ENCODE data around the gene LDHAL6B. TPM values are rescaled to one million over a fixed set of nuclear protein-coding genes. Genes with fewer than 3 reads are reported as not detected.

LDHAL6B gene
- total RNA-seq, 1 donor, result not detected

- peaks cover 68% of the 10 kb centered on the region for H3K36me3 ChIP-seq (ENCODE audit: insufficient read depth, low read length)
- H3K27me3 ChIP-seq (ENCODE audit: insufficient read depth, low read length), result no peaks in the 10 kb centered on the region
- no peaks in the 10 kb centered on the region for H3K9me3 ChIP-seq (ENCODE audit: low read depth, low read length)
- H3K4me3 ChIP-seq (ENCODE audit: insufficient read depth, low read length), result peak overlapping the region; percentile 25
- H3K4me2 ChIP-seq (ENCODE audit: insufficient read depth, low read length), result peak overlapping the region; percentile 81
- peaks cover 38% of the 10 kb centered on the region for H3K4me1 ChIP-seq (ENCODE audit: insufficient read depth, low read length)
- H3K27ac ChIP-seq (ENCODE audit: low read depth, low read length), result peak overlapping the region; percentile 83
- TF ChIP-seq CTCF (IDR thresholded peaks at IDR 0.05; ENCODE audit: extremely low read depth, low read depth, low read length), result no peak
- peak; percentile 80 for DNase-seq (ENCODE audit: insufficient read length, low spot score, missing footprints)
- no peak overlapping the region for H2AFZ ChIP-seq (ENCODE audit: low read length)
- no peaks in the 10 kb centered on the region for H3K79me2 ChIP-seq (ENCODE audit: insufficient read depth, low read length)
- peaks cover 4% of the 10 kb centered on the region for H4K20me1 ChIP-seq (ENCODE audit: insufficient read depth, low read length)
Measured at GRCh38 chr15:59191855-59192237, 14.8 kb upstream of the LDHAL6B start.

- peak overlapping the region; percentile 30 for H3K27ac ChIP-seq (ENCODE audit: low read depth, low read length)
- TF ChIP-seq CTCF (IDR thresholded peaks at IDR 0.05; ENCODE audit: extremely low read depth, low read depth, low read length), result no peak
- H3K79me2 ChIP-seq (ENCODE audit: insufficient read depth, low read length), result no peaks in the 10 kb centered on the region
- no peaks in the 10 kb centered on the region for H3K9me3 ChIP-seq (ENCODE audit: low read depth, low read length)
- H3K27me3 ChIP-seq (ENCODE audit: insufficient read depth, low read length), result no peaks in the 10 kb centered on the region
- peaks cover 4% of the 10 kb centered on the region for H4K20me1 ChIP-seq (ENCODE audit: insufficient read depth, low read length)
- peak; percentile 78 for DNase-seq (ENCODE audit: insufficient read length, low spot score, missing footprints)
- H3K36me3 ChIP-seq (ENCODE audit: insufficient read depth, low read length), result peaks cover 64% of the 10 kb centered on the region
- peaks cover 37% of the 10 kb centered on the region for H3K4me1 ChIP-seq (ENCODE audit: insufficient read depth, low read length)
- peak overlapping the region; percentile 63 for H3K4me2 ChIP-seq (ENCODE audit: insufficient read depth, low read length)
- H2AFZ ChIP-seq (ENCODE audit: low read length), result no peak overlapping the region
- no peak overlapping the region for H3K4me3 ChIP-seq (ENCODE audit: insufficient read depth, low read length)
Measured at GRCh38 chr15:59194639-59195325, 11.9 kb upstream of the LDHAL6B start.

GRCh38 chr15:59196416-59196815 is 10.2 kb upstream of the LDHAL6B start:
- peaks cover 68% of the 10 kb centered on the region for H3K36me3 ChIP-seq (ENCODE audit: insufficient read depth, low read length)
- H2AFZ ChIP-seq (ENCODE audit: low read length), result no peak overlapping the region
- H3K79me2 ChIP-seq (ENCODE audit: insufficient read depth, low read length), result no peaks in the 10 kb centered on the region
- no peak for TF ChIP-seq CTCF (IDR thresholded peaks at IDR 0.05; ENCODE audit: extremely low read depth, low read depth, low read length)
- H3K4me2 ChIP-seq (ENCODE audit: insufficient read depth, low read length), result no peak overlapping the region
- H3K27ac ChIP-seq (ENCODE audit: low read depth, low read length), result no peak overlapping the region
- H3K4me1 ChIP-seq (ENCODE audit: insufficient read depth, low read length), result peaks cover 41% of the 10 kb centered on the region
- no peaks in the 10 kb centered on the region for H3K27me3 ChIP-seq (ENCODE audit: insufficient read depth, low read length)
- no peak overlapping the region for H3K4me3 ChIP-seq (ENCODE audit: insufficient read depth, low read length)
- peaks cover 4% of the 10 kb centered on the region for H4K20me1 ChIP-seq (ENCODE audit: insufficient read depth, low read length)
- DNase-seq (ENCODE audit: insufficient read length, low spot score, missing footprints), result peak; percentile 32
- no peaks in the 10 kb centered on the region for H3K9me3 ChIP-seq (ENCODE audit: low read depth, low read length)

GRCh38 chr15:59197454-59197853 is 9.2 kb upstream of the LDHAL6B start:
- no peak overlapping the region for H3K4me3 ChIP-seq (ENCODE audit: insufficient read depth, low read length)
- TF ChIP-seq CTCF (IDR thresholded peaks at IDR 0.05; ENCODE audit: extremely low read depth, low read depth, low read length), result no peak
- peaks cover 77% of the 10 kb centered on the region for H3K36me3 ChIP-seq (ENCODE audit: insufficient read depth, low read length)

More at GRCh38 chr15:59197454-59197853, 9.2 kb upstream of the LDHAL6B start:
- H2AFZ ChIP-seq (ENCODE audit: low read length), result no peak overlapping the region
- peaks cover 31% of the 10 kb centered on the region for H3K4me1 ChIP-seq (ENCODE audit: insufficient read depth, low read length)
- H3K4me2 ChIP-seq (ENCODE audit: insufficient read depth, low read length), result no peak overlapping the region
- no peaks in the 10 kb centered on the region for H3K27me3 ChIP-seq (ENCODE audit: insufficient read depth, low read length)
- H3K79me2 ChIP-seq (ENCODE audit: insufficient read depth, low read length), result no peaks in the 10 kb centered on the region
- H3K9me3 ChIP-seq (ENCODE audit: low read depth, low read length), result no peaks in the 10 kb centered on the region
- H3K27ac ChIP-seq (ENCODE audit: low read depth, low read length), result no peak overlapping the region
- no peaks in the 10 kb centered on the region for H4K20me1 ChIP-seq (ENCODE audit: insufficient read depth, low read length)
- DNase-seq (ENCODE audit: insufficient read length, low spot score, missing footprints), result no peak

Data from osteoblast (primary cell).